Endothelial cell (in vitro differentiated cells): ENCODE data around the gene ALKBH5. TPM values are rescaled to one million over a fixed set of nuclear protein-coding genes. Genes with fewer than 3 reads are reported as not detected.

Experiments
- DNase-seq: peaks from one replicate; pipeline ENCODE4 v3.0.0; 2021; ENCODE audit warnings: low spot score
- H3K27ac Mint-ChIP-seq: one replicate; pipeline ENCODE4 v1.8.0; 2021; ENCODE audit warnings: mixed read lengths, inconsistent platforms; ENCODE audit not compliant: unreplicated experiment
- H3K27me3 Mint-ChIP-seq: one replicate; pipeline ENCODE4 v1.8.0; 2021; ENCODE audit warnings: mild to moderate bottlenecking, moderate library complexity, mixed read lengths, inconsistent platforms; ENCODE audit not compliant: unreplicated experiment
- H3K36me3 Mint-ChIP-seq: one replicate; pipeline ENCODE4 v1.8.0; 2021; ENCODE audit warnings: mild to moderate bottlenecking, low read depth, mixed read lengths, inconsistent platforms; ENCODE audit not compliant: unreplicated experiment
- H3K4me1 Mint-ChIP-seq: one replicate; pipeline ENCODE4 v1.8.0; 2021; ENCODE audit warnings: mild to moderate bottlenecking, mixed read lengths, inconsistent platforms; ENCODE audit not compliant: unreplicated experiment
- H3K4me3 Mint-ChIP-seq: one replicate; pipeline ENCODE4 v1.8.0; 2021; ENCODE audit warnings: mild to moderate bottlenecking, mixed read lengths, inconsistent platforms; ENCODE audit not compliant: unreplicated experiment
- H3K9me3 Mint-ChIP-seq: one replicate; pipeline ENCODE4 v1.8.0; 2021; ENCODE audit warnings: mixed read lengths, inconsistent platforms; ENCODE audit not compliant: unreplicated experiment
- total RNA-seq: library from RNA; stranded (reverse); fragmentation: NEBNext Ultra II Directional; extraction: Animal tissue kit (Norgen Biotek cat#: 25700); gene quantifications from one replicate; pipeline ENCODE4 v1.2.1, GENCODE V29; 2021; ENCODE audit not compliant: unreplicated experiment
- TF ChIP-seq, protein P1 (sequence below): fragments of 200-600 bp; sonication (generic); IDR thresholded peaks from one replicate; pipeline ENCODE4 v1.5.0; 2021; ENCODE audit warnings: antibody characterized with exemption; ENCODE audit not compliant: unreplicated experiment

Gene ALKBH5
- total RNA-seq, 1 donor from 2014 or later, result 55.3 TPM

DNA sequence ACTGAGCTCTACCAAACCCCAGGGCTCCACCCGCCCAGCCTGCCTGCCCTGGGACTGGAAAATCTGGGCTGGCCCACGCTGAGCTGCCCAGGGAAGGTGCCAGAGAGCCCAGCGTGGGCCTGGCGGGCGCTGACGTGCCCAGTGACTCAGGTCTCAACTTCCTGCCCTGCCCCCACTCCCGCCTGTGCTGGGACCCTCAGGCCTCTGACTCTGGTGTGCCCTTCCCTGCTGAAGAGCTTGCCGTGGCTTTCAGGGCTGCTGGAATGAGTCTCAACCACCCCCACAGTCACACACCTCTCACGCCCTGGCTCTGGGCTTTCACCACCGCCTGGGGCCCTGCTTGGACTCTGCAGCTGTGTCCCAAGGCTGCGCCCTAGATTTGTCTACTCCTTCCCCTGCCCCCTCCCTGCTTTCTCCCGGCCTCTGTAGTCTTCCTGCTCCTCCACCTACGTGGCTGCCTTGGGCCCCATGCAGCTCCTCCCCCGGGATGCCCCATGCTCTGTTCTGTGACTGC lies 52.2 kb downstream of the ALKBH5 start:
- peak overlapping the region; percentile 31 for H3K4me3 Mint-ChIP-seq
- no peaks in the 10 kb centered on the region for H3K9me3 Mint-ChIP-seq
- H3K27me3 Mint-ChIP-seq, result peaks cover 10% of the 10 kb centered on the region
- no peak overlapping the region for H3K27ac Mint-ChIP-seq
- H3K36me3 Mint-ChIP-seq, result peaks cover 32% of the 10 kb centered on the region
- no peaks in the 10 kb centered on the region for H3K4me1 Mint-ChIP-seq
- TF ChIP-seq, protein P1, sequence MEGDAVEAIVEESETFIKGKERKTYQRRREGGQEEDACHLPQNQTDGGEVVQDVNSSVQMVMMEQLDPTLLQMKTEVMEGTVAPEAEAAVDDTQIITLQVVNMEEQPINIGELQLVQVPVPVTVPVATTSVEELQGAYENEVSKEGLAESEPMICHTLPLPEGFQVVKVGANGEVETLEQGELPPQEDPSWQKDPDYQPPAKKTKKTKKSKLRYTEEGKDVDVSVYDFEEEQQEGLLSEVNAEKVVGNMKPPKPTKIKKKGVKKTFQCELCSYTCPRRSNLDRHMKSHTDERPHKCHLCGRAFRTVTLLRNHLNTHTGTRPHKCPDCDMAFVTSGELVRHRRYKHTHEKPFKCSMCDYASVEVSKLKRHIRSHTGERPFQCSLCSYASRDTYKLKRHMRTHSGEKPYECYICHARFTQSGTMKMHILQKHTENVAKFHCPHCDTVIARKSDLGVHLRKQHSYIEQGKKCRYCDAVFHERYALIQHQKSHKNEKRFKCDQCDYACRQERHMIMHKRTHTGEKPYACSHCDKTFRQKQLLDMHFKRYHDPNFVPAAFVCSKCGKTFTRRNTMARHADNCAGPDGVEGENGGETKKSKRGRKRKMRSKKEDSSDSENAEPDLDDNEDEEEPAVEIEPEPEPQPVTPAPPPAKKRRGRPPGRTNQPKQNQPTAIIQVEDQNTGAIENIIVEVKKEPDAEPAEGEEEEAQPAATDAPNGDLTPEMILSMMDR, result no peak
- DNase-seq, result no peak

DNA sequence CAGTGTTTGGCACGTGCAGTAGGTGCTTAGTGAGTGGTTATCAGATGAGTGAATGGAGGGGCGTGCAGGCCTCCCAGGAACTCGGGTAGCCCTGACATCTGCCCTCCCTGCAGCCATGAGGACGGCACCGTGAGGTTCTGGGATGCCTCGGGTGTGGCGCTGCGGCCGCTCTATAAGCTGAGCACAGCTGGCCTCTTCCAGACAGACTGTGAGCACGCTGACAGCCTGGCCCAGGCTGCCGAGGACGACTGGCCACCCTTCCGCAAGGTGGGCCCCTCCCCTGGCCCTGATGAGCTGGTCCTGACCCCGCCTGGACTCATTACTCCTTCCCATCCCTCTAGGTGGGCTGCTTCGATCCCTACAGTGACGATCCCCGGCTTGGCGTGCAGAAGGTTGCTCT lies 52.9 kb downstream of the ALKBH5 start:
- Mint-ChIP-seq H3K27ac (no peak overlapping the region), H3K36me3 (peaks cover 32% of the 10 kb centered on the region), H3K9me3 (no peaks in the 10 kb centered on the region), H3K4me3 (peak overlapping the region; percentile 31), H3K4me1 (no peaks in the 10 kb centered on the region), H3K27me3 (peaks cover 10% of the 10 kb centered on the region)
- DNase-seq, result no peak
- TF ChIP-seq, protein P1, result no peak

- Mint-ChIP-seq H3K4me1 (no peaks in the 10 kb centered on the region), H3K36me3 (peaks cover 32% of the 10 kb centered on the region), H3K4me3 (no peak overlapping the region), H3K27ac (no peak overlapping the region), H3K27me3 (peaks cover 10% of the 10 kb centered on the region), H3K9me3 (no peaks in the 10 kb centered on the region)
- no peak for DNase-seq
- TF ChIP-seq, protein P1, result no peak
Measured at GRCh38 chr17:18237461-18237860, 53.8 kb downstream of the ALKBH5 start.

DNA sequence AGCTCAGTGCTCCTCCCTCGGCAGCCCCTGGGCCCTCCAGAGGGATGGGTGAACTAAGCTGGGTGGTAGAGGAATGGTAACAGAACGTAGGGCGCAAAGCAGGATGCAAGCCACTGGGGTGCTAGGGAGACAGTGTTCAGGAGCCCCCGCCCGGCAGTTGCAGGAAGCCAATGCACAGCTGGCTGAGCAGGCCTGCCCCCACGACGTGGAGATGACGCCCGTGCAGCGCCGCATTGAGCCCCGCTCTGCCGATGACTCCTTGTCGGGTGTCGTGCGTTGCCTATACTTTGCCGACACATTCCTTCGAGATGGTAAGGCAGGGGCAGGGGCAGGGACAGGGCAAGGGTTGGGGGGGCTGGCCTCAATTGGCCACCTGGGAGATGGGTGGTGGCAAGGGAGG lies 54.7 kb downstream of the ALKBH5 start:
- Mint-ChIP-seq H3K4me1 (no peaks in the 10 kb centered on the region), H3K9me3 (no peaks in the 10 kb centered on the region), H3K36me3 (peaks cover 32% of the 10 kb centered on the region), H3K4me3 (no peak overlapping the region), H3K27ac (no peak overlapping the region), H3K27me3 (peaks cover 10% of the 10 kb centered on the region)
- TF ChIP-seq, protein P1, result no peak
- DNase-seq, result no peak

DNA sequence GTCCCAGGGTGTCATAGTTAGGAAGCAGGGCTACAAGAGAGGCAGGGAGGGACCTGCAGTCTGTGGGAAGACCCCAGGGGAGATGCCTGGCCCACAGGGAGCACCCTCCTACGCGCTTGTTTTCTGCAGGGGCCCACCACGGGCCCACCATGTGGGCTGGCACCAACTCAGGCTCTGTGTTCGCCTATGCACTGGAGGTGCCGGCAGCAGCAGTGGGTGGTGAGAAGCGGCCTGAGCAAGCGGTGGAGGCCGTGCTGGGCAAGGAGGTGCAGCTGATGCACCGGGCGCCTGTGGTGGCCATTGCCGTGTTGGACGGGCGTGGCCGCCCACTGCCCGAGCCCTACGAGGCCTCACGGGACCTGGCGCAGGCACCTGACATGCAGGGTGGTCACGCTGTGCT lies 56.8 kb downstream of the ALKBH5 start:
- no peak overlapping the region for H3K4me3 Mint-ChIP-seq
- peaks cover 25% of the 10 kb centered on the region for H3K36me3 Mint-ChIP-seq
- H3K4me1 Mint-ChIP-seq, result no peaks in the 10 kb centered on the region
- DNase-seq, result no peak
- H3K27me3 Mint-ChIP-seq, result peaks cover 8% of the 10 kb centered on the region
- TF ChIP-seq, protein P1, result no peak
- no peaks in the 10 kb centered on the region for H3K9me3 Mint-ChIP-seq
- no peak overlapping the region for H3K27ac Mint-ChIP-seq
